ENCODE results near the gene CLPSL1. TPM values are rescaled to one million over a fixed set of nuclear protein-coding genes. Genes with fewer than 3 reads are reported as not detected.

CLPSL1 gene
- total and polyA plus RNA-seq, 2 of the 13 experiments (the other 11 are each of a cell fraction or from before 2014, with no cell fraction given), result not detected

DNA sequence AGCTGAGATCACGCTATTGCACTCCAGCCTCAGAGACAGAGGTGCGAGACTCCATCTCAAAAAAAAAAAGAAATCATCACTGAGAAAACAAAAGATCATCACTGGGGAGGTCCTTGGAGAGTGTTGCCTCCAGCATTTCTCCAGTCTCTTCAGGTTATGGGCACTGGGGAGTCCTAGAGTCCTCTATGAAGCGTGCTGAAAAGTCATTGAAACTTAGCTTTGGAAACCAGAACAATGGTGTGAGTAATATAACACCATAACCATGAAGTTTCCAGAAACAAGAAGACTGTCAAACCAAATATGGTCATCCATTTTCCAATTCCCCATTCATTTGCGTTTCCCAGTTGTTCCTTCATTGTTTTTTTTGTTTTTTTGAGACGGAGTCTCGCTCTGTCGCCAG, 30.3 kb upstream of the CLPSL1 start (continued):
- TF ChIP-seq, protein P1, sequence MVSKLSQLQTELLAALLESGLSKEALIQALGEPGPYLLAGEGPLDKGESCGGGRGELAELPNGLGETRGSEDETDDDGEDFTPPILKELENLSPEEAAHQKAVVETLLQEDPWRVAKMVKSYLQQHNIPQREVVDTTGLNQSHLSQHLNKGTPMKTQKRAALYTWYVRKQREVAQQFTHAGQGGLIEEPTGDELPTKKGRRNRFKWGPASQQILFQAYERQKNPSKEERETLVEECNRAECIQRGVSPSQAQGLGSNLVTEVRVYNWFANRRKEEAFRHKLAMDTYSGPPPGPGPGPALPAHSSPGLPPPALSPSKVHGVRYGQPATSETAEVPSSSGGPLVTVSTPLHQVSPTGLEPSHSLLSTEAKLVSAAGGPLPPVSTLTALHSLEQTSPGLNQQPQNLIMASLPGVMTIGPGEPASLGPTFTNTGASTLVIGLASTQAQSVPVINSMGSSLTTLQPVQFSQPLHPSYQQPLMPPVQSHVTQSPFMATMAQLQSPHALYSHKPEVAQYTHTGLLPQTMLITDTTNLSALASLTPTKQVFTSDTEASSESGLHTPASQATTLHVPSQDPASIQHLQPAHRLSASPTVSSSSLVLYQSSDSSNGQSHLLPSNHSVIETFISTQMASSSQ (IDR thresholded peaks at IDR 0.05; ENCODE audit: low read depth), result no peak
- TF ChIP-seq, protein P1 (CRISPR knock-in tag; IDR thresholded peaks at IDR 0.05; ENCODE audit: borderline replicate concordance), result no peak
- no peak for TF ChIP-seq FOXO1 (CRISPR knock-in tag; IDR thresholded peaks at IDR 0.05)
- TF ChIP-seq KDM3A (CRISPR knock-in tag; IDR thresholded peaks at IDR 0.05; ENCODE audit: low read depth), result no peak

DNA sequence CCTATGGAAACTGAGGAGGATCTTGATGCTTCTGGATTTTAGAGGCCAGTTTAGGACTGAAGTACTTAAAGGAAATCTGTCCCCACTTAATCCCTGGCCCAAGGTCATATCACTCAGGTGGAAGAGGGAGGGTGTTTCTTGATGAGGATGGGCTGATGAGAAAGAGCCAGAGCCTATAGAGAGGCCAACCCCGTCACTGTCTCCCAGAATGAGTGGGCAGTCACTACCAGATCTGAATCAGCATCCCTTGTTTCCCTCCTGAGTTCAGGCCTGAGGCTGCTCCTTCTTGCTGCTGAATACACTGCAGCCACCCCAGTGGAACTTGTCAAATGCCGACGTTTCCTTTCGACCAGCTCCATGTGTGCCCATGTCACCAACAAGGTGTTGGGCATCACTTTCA, 29.2 kb upstream of the CLPSL1 start:
- Histone ChIP-seq H2AFZ (ENCODE audit: low read length) (no peak overlapping the region), H3K9ac (ENCODE audit: insufficient read depth, low read depth, low read length) (no peak overlapping the region), H3K4me2 (ENCODE audit: low read depth, low read length) (no peak overlapping the region), H3K4me1 (ENCODE audit: insufficient read depth, low read length) (0 out of 2 replicates have a peak, but pooled peaks cover 14% of the 10 kb centered on the region), H3K27me3 (ENCODE audit: control insufficient read depth in 1 of 2, insufficient read depth in 2 of 2, low read length in 2 of 2) (peaks cover 4 to 22% of the 10 kb centered on the region in 2 experiments; a peak in 4 of 5 replicates), H3K9me3 (ENCODE audit: low read length) (0 out of 2 replicates have a peak, but pooled peaks cover 4% of the 10 kb centered on the region), H3K4me3 (replicated peaks in 1 of 3; ENCODE audit: insufficient read depth in 1 of 3, low read depth in 2 of 3, low read length in 3 of 3) (no peak overlapping the region), H3K36me3 (replicated peaks in 1 of 2; ENCODE audit: control insufficient read depth in 1 of 2, insufficient read depth in 2 of 2, low read length in 2 of 2) (no peaks in the 10 kb centered on the region), H3K79me2 (ENCODE audit: insufficient read depth, low read length) (no peaks in the 10 kb centered on the region), H3K27ac (ENCODE audit: extremely low read length, insufficient read depth, low read length) (no peak overlapping the region), H4K20me1 (ENCODE audit: insufficient read depth, low read length) (no peaks in the 10 kb centered on the region)
- no peak for FAIRE-seq
- POLR2A ChIA-PET, result no interaction called here
- in situ Hi-C loops (cut with HindIII; ENCODE audit: extremely low pct_ligation_motif_present, low pct_unique_long_range_greater_than_20kb), result no loop called here
- BruUV-seq (replicated peaks), result no TSS peak
- ATAC-seq, result no peak
- TF ChIP-seq YY1 (IDR thresholded peaks at IDR 0.05; ENCODE audit: insufficient read depth, insufficient replicate concordance, low read depth, low read length), result no peak
- 0 out of 2 replicates have a peak, but pooled peaks have one; percentile 23 for TF ChIP-seq ZKSCAN5 (CRISPR knock-in tag; IDR thresholded peaks at IDR 0.05)
- no peak for TF ChIP-seq ZNF232 (CRISPR knock-in tag; IDR thresholded peaks at IDR 0.05; ENCODE audit: borderline replicate concordance)
- no peak for DNase-seq (ENCODE audit: low spot score)
- 3% methylated on average over 4 of the region's 4 CpGs for WGBS (ENCODE audit: low lambda C conversion rate)
- intact Hi-C loops (cut with micrococcal nuclease; ENCODE audit: unreplicated experiment), result no loop called here
- CTCF ChIA-PET (ENCODE audit: low intra/inter-chr PET ratio, low total read pairs), result no interaction called here
